ENCODE measurements around the gene ASRGL1. TPM values are rescaled to one million over a fixed set of nuclear protein-coding genes. Genes with fewer than 3 reads are reported as not detected.

Gene ASRGL1
- total RNA-seq, 4 donors from 2014 or later, result 10.1 to 16.3 (median 13.5) TPM

DNA sequence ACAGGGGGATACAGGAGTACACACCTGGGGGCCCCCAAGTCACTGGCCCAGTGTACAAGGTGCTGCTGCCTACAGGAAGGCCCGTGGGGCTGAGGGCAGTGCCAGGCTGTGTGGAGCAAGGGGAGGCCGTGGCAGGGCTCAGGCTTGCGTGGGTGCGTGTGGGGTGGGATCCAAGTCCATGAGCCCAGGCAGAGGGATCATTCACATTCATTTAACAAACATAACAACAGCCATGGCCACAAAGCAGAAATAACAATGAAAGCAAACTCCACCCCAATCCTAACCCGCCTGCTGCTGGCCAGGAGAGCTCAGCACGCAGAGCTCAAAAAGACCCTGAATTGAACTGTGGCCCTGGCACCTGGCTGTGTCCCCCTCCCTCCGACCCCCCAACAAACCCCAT lies 64.6 kb downstream of the ASRGL1 start:
- H3K9me3 ChIP-seq, result no peaks in the 10 kb centered on the region
- WGBS, 2 donors (ENCODE audit: low coverage in 1 of 2), result 47 to 62% methylated on average over 2 to 5 of the region's 7 CpGs
- H3K27ac ChIP-seq, result peak overlapping the region; percentile 14 to 85 (median 82)
- no peak overlapping the region for H3K4me3 ChIP-seq
- no peaks in the 10 kb centered on the region for H3K36me3 ChIP-seq
- TF ChIP-seq EP300 (IDR thresholded peaks at IDR 0.05) (no peak), CTCF (IDR thresholded peaks at IDR 0.05) (no peak), POLR2AphosphoS5 (IDR thresholded peaks at IDR 0.05) (no peak), POLR2A (IDR thresholded peaks at IDR 0.05) (no peak)
- no peaks in the 10 kb centered on the region for H3K27me3 ChIP-seq
- no peak for ATAC-seq
- H3K4me1 ChIP-seq, result peaks cover 12 to 69% (median 49%) of the 10 kb centered on the region in 3 donors

GRCh38 chr11:62402226-62402959 lies 65.1 kb downstream of the ASRGL1 start:
- TF ChIP-seq CTCF (IDR thresholded peaks at IDR 0.05) (no peak), EP300 (IDR thresholded peaks at IDR 0.05) (no peak), POLR2A (IDR thresholded peaks at IDR 0.05) (no peak), POLR2AphosphoS5 (IDR thresholded peaks at IDR 0.05) (no peak)
- peak; percentile 57 for ATAC-seq
- H3K4me3 ChIP-seq, result no peak overlapping the region
- WGBS, 2 donors (ENCODE audit: low coverage in 1 of 2), result 49 to 54% methylated on average over 10 to 12 of the region's 15 CpGs
- H3K4me1 ChIP-seq, result peaks cover 12 to 63% (median 49%) of the 10 kb centered on the region in 3 donors
- H3K9me3 ChIP-seq, result no peaks in the 10 kb centered on the region
- H3K27ac ChIP-seq, result peak overlapping the region; percentile 19 to 85 (median 82)
- no peaks in the 10 kb centered on the region for H3K36me3 ChIP-seq
- no peaks in the 10 kb centered on the region for H3K27me3 ChIP-seq

GRCh38 chr11:62402960-62403730 lies 65.9 kb downstream of the ASRGL1 start:
- Histone ChIP-seq H3K27me3 (no peaks in the 10 kb centered on the region), H3K9me3 (no peaks in the 10 kb centered on the region), H3K4me1 (peaks cover 12 to 56% (median 46%) of the 10 kb centered on the region in 3 donors), H3K4me3 (no peak overlapping the region), H3K27ac (peak overlapping the region; percentile 19 to 85 (median 82)), H3K36me3 (no peaks in the 10 kb centered on the region)
- 35 to 41% methylated on average over 6 to 10 of the region's 12 CpGs for WGBS, 2 donors (ENCODE audit: low coverage in 1 of 2)
- TF ChIP-seq CTCF (IDR thresholded peaks at IDR 0.05), result no peak
- no peak for ATAC-seq

DNA sequence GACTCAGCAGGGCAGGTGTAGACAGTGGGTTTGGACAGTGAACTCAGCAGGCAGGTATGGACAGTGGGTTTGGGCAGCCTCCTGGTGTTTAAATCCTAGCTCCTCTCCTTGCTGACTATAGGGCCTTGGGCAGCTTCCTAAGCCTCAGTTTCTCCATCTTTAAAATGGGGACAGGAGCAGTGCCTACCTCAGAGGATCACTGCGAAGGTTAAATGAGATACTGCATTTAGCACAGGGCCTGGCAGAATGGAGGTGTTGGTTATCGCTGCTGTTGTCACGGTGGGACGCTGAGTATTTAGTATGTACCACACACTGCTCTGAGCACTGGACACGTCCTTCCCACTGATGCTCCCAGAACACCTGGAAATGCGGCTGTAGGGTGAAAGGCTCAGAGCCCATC lies 67.2 kb downstream of the ASRGL1 start:
- H3K4me3 ChIP-seq, result no peak overlapping the region
- no peaks in the 10 kb centered on the region for H3K36me3 ChIP-seq
- H3K27ac ChIP-seq, result no peak overlapping the region
- peaks cover 7 to 43% (median 33%) of the 10 kb centered on the region in 3 donors for H3K4me1 ChIP-seq
- no peaks in the 10 kb centered on the region for H3K9me3 ChIP-seq
- TF ChIP-seq POLR2AphosphoS5 (IDR thresholded peaks at IDR 0.05) (no peak), POLR2A (IDR thresholded peaks at IDR 0.05) (no peak), CTCF (IDR thresholded peaks at IDR 0.05) (no peak), EP300 (IDR thresholded peaks at IDR 0.05) (no peak)
- no CpG with 5 or more reads among the region's 6 CpGs for WGBS, 2 donors (ENCODE audit: low coverage in 1 of 2)
- no peaks in the 10 kb centered on the region for H3K27me3 ChIP-seq
- ATAC-seq, result no peak

Measured in gastroesophageal sphincter (tissue), 4 donors.